HEK293 (cell line): ENCODE data around the gene EIF3L.
A peak's percentile ranks its signal among the peaks of the same experiment; 100 is the strongest.

Experiments
- CTCF ChIA-PET: fragments of 350-600 bp; formaldehyde crosslinking; extraction: SDS; loops from one replicate; lab custom pipeline; 2021; ENCODE audit warnings: antibody characterized with exemption; lab: Yijun Ruan, JAX
- POLR2A ChIA-PET: fragments of 300-600 bp; formaldehyde crosslinking; extraction: SDS; loops from one replicate; lab custom pipeline; 2020; ENCODE audit warnings: antibody characterized with exemption, inconsistent platforms; lab: Yijun Ruan, JAX
- H3K27ac ChIP-seq: fragments of 200-500 bp; sonication (Bioruptor generic); 2 replicates; pipeline ENCODE4 v1.5.1; 2014; ENCODE audit warnings: low read depth, low read length, control low read depth, inconsistent platforms; ENCODE audit errors: extremely low read depth
- H3K36me3 ChIP-seq, 2 experiments: fragments of 200-500 bp in 1 of 2; sonication (Bioruptor generic) in 1 of 2; 1 replicate in 1 of 2; 2 replicates in 1 of 2; pipeline ENCODE4 v1.5.1; 2014 to 2017; ENCODE audit warnings: inconsistent platforms in 2 of 2, low read length in 2 of 2; ENCODE audit not compliant: control insufficient read depth in 2 of 2, insufficient read depth in 1 of 2
- H3K4me1 ChIP-seq: fragments of 200-500 bp; sonication (Bioruptor generic); 2 replicates; pipeline ENCODE4 v1.5.1; 2014; ENCODE audit warnings: mild to moderate bottlenecking, low read length, inconsistent platforms; ENCODE audit not compliant: control insufficient read depth, insufficient read depth
- H3K4me3 ChIP-seq: 2 replicates; pipeline ENCODE4 v1.5.1; 2011; ENCODE audit warnings: low read depth, mild to moderate bottlenecking, control low read depth, low read length, moderate library complexity
- H3K9me3 ChIP-seq: fragments of 200-500 bp; sonication (Bioruptor generic); 2 replicates; pipeline ENCODE4 v1.5.1; 2014; ENCODE audit warnings: low read depth, low read length, inconsistent platforms; ENCODE audit not compliant: control insufficient read depth, insufficient read depth
- HOXD13 ChIP-seq: sonication (generic); formaldehyde crosslinking; IDR thresholded peaks from 2 replicates; pipeline ENCODE4 v1.8.0; 2022; ENCODE audit warnings: missing genetic modification reagents, borderline replicate concordance
- INSM2 ChIP-seq: fragments of 450-650 bp; formaldehyde crosslinking; IDR thresholded peaks from 2 replicates; pipeline ENCODE4 v1.5.1; 2016; ENCODE audit warnings: missing biosample characterization, missing genetic modification characterization
- SP2 ChIP-seq: fragments of 450-650 bp; formaldehyde crosslinking; IDR thresholded peaks from 2 replicates; pipeline ENCODE4 v1.5.1; 2016; ENCODE audit warnings: missing biosample characterization, missing genetic modification characterization
- TCF7L2 ChIP-seq: IDR thresholded peaks from 2 replicates; pipeline ENCODE4 v1.6.1; 2011; ENCODE audit warnings: low read depth, mild to moderate bottlenecking, inconsistent platforms, low read length, moderate library complexity, borderline replicate concordance
- ZBTB21 ChIP-seq: fragments of 450-650 bp; formaldehyde crosslinking; IDR thresholded peaks from 2 replicates; pipeline ENCODE4 v1.5.1; 2017; ENCODE audit warnings: missing biosample characterization, missing genetic modification characterization
- ZBTB8A ChIP-seq: fragments of 450-650 bp; formaldehyde crosslinking; IDR thresholded peaks from 2 replicates; pipeline ENCODE4 v1.5.1; 2016; ENCODE audit warnings: missing biosample characterization, missing genetic modification characterization
- ZFP41 ChIP-seq: fragments of 450-650 bp; formaldehyde crosslinking; IDR thresholded peaks from 2 replicates; pipeline ENCODE4 v1.5.1; 2016; ENCODE audit warnings: missing biosample characterization, missing genetic modification characterization, borderline replicate concordance
- ZNF169 ChIP-seq: fragments of 450-650 bp; formaldehyde crosslinking; IDR thresholded peaks from 2 replicates; pipeline ENCODE4 v1.5.1; 2016; ENCODE audit warnings: missing biosample characterization, missing genetic modification characterization
- ZNF18 ChIP-seq: fragments of 450-650 bp; formaldehyde crosslinking; IDR thresholded peaks from 2 replicates; pipeline ENCODE4 v1.5.1; 2016; ENCODE audit warnings: missing biosample characterization, missing genetic modification characterization
- ZNF19 ChIP-seq: fragments of 450-650 bp; formaldehyde crosslinking; IDR thresholded peaks from 2 replicates; pipeline ENCODE4; 2016; ENCODE audit warnings: missing biosample characterization, missing genetic modification characterization, low read depth
- ZNF221 ChIP-seq: fragments of 450-650 bp; formaldehyde crosslinking; IDR thresholded peaks from 2 replicates; pipeline ENCODE4 v1.5.1; 2017; ENCODE audit warnings: missing biosample characterization, missing genetic modification characterization, borderline replicate concordance
- ZNF239 ChIP-seq: fragments of 450-650 bp; formaldehyde crosslinking; IDR thresholded peaks from 2 replicates; pipeline ENCODE4 v1.5.1; 2016; ENCODE audit warnings: missing biosample characterization, missing genetic modification characterization
- ZNF24 ChIP-seq: fragments of 450-650 bp; formaldehyde crosslinking; IDR thresholded peaks from 2 replicates; pipeline ENCODE4 v1.5.1; 2016; ENCODE audit warnings: missing biosample characterization, missing genetic modification characterization
- ZNF302 ChIP-seq: fragments of 450-650 bp; formaldehyde crosslinking; IDR thresholded peaks from 2 replicates; pipeline ENCODE4 v1.5.1; 2016; ENCODE audit warnings: missing biosample characterization, missing genetic modification characterization, low read depth
- ZNF341 ChIP-seq: fragments of 450-650 bp; formaldehyde crosslinking; IDR thresholded peaks from 2 replicates; pipeline ENCODE4; 2016; ENCODE audit warnings: low read depth, missing biosample characterization, missing genetic modification characterization
- ZNF362 ChIP-seq: fragments of 450-650 bp; formaldehyde crosslinking; IDR thresholded peaks from 2 replicates; pipeline ENCODE4 v1.5.1; 2016; ENCODE audit warnings: missing biosample characterization, missing genetic modification characterization
- ZNF37A ChIP-seq: fragments of 450-650 bp; IDR thresholded peaks from 2 replicates; pipeline ENCODE4 v1.5.1; 2018; ENCODE audit warnings: missing biosample characterization, missing genetic modification characterization
- ZNF398 ChIP-seq: fragments of 450-650 bp; formaldehyde crosslinking; IDR thresholded peaks from 2 replicates; pipeline ENCODE4 v1.5.1; 2017; ENCODE audit warnings: missing biosample characterization, missing genetic modification characterization
- ZNF513 ChIP-seq: fragments of 450-650 bp; IDR thresholded peaks from 2 replicates; pipeline ENCODE4 v1.5.1; 2018; ENCODE audit warnings: missing biosample characterization, missing genetic modification characterization
- ZNF530 ChIP-seq: fragments of 450-650 bp; formaldehyde crosslinking; IDR thresholded peaks from 2 replicates; pipeline ENCODE4 v1.5.1; 2016; ENCODE audit warnings: low read depth, missing biosample characterization, missing genetic modification characterization
- ZNF548 ChIP-seq: fragments of 450-650 bp; formaldehyde crosslinking; IDR thresholded peaks from 2 replicates; pipeline ENCODE4 v1.5.1; 2016; ENCODE audit warnings: missing biosample characterization, missing genetic modification characterization
- ZNF561 ChIP-seq: fragments of 450-650 bp; IDR thresholded peaks from 2 replicates; pipeline ENCODE4 v1.5.1; 2018; ENCODE audit warnings: missing biosample characterization, missing genetic modification characterization, borderline replicate concordance
- ZNF791 ChIP-seq: fragments of 450-650 bp; formaldehyde crosslinking; IDR thresholded peaks from 2 replicates; pipeline ENCODE4 v1.5.1; 2016; ENCODE audit warnings: missing biosample characterization, missing genetic modification characterization
- ZSCAN4 ChIP-seq: fragments of 450-650 bp; formaldehyde crosslinking; IDR thresholded peaks from 2 replicates; pipeline ENCODE4 v1.5.1; 2017; ENCODE audit warnings: missing biosample characterization, missing genetic modification characterization
- ZXDB ChIP-seq: fragments of 450-650 bp; formaldehyde crosslinking; IDR thresholded peaks from 2 replicates; pipeline ENCODE4 v1.5.1; 2016; ENCODE audit warnings: missing biosample characterization, missing genetic modification characterization

EIF3L gene

GRCh38 chr22:37904572-37905533 lies 55.6 kb downstream of the EIF3L start (continued):
- no peak for TF ChIP-seq ZNF19
- TF ChIP-seq ZNF341 (tag by site-specific recombination): no peak
- peak; percentile 53 for TF ChIP-seq ZXDB (tag by site-specific recombination)
- peak; percentile 59 for TF ChIP-seq INSM2 (tag by site-specific recombination)
- no peak for TF ChIP-seq ZNF302 (tag by site-specific recombination)

GRCh38 chr22:37905534-37906363 lies 56.5 kb downstream of the EIF3L start, which contains the start of gene MICALL1:
Gene MICALL1, plus strand, starts transcription at chr22:37906297. Its CDS starts 126 bp downstream, at chr22:37906423.
- peaks cover 4 to 21% of the 10 kb centered on the region in 2 experiments; a peak in 2 of 3 replicates for H3K36me3 ChIP-seq
- ChIA-PET POLR2A (interaction anchor here (0.6 to 2.5 kb wide), 22 partner anchors 9 to 314 kb away, joined by 3 to 25 read pairs (median 4); partner anchors contain the start of genes ANKRD54, C22orf23, GCAT and GGA1), CTCF (interaction anchor here (0.6 to 2.5 kb wide), 10 partner anchors 10 to 294 kb away, joined by 3 to 12 read pairs (median 5); no protein-coding TSS in a partner anchor)
- H3K27ac ChIP-seq: peak within 1 kb of the TSS; percentile 98
- H3K4me3 ChIP-seq: peak within 1 kb of the TSS; percentile 72
- H3K4me1 ChIP-seq: peaks cover 10% of the 10 kb centered on the region; the same call in 1 of the 2 replicates
- H3K9me3 ChIP-seq: no peaks in the 10 kb centered on the region
- no peak for TF ChIP-seq ZNF513
- peak; percentile 96 for TF ChIP-seq ZBTB8A
- no peak for TF ChIP-seq ZNF18
- TF ChIP-seq ZNF548 (tag by site-specific recombination): no peak
- no peak for TF ChIP-seq ZNF530 (tag by site-specific recombination)
- no peak for TF ChIP-seq ZNF169 (tag by site-specific recombination)
- TF ChIP-seq SP2 (tag by site-specific recombination): peak; percentile 55
- peak; percentile 8; the same call in 1 of the 2 replicates for TF ChIP-seq ZSCAN4
- TF ChIP-seq HOXD13 (CRISPR knock-in tag): no peak
- 0 out of 2 replicates have a peak, but pooled peaks have one; percentile 19 for TF ChIP-seq ZNF239
- TF ChIP-seq ZNF398 (tag by site-specific recombination): peak; percentile 99
- TF ChIP-seq TCF7L2: no peak
- TF ChIP-seq ZBTB21 (tag by site-specific recombination): no peak
- no peak for TF ChIP-seq ZFP41 (tag by site-specific recombination)
- TF ChIP-seq ZNF362 (tag by site-specific recombination): no peak
- no peak for TF ChIP-seq ZNF24 (tag by site-specific recombination)
- no peak for TF ChIP-seq ZNF791 (tag by site-specific recombination)
- TF ChIP-seq ZNF37A (tag by site-specific recombination): no peak
- peak; percentile 65 for TF ChIP-seq ZNF561 (tag by site-specific recombination)
- no peak for TF ChIP-seq ZNF221 (tag by site-specific recombination)
